ENCODE results near the gene MGLL. TPM values are rescaled to one million over a fixed set of nuclear protein-coding genes. Genes with fewer than 3 reads are reported as not detected.

The MGLL gene
- total RNA-seq, 1 experiment from 2014 or later, result 0.94 TPM

DNA sequence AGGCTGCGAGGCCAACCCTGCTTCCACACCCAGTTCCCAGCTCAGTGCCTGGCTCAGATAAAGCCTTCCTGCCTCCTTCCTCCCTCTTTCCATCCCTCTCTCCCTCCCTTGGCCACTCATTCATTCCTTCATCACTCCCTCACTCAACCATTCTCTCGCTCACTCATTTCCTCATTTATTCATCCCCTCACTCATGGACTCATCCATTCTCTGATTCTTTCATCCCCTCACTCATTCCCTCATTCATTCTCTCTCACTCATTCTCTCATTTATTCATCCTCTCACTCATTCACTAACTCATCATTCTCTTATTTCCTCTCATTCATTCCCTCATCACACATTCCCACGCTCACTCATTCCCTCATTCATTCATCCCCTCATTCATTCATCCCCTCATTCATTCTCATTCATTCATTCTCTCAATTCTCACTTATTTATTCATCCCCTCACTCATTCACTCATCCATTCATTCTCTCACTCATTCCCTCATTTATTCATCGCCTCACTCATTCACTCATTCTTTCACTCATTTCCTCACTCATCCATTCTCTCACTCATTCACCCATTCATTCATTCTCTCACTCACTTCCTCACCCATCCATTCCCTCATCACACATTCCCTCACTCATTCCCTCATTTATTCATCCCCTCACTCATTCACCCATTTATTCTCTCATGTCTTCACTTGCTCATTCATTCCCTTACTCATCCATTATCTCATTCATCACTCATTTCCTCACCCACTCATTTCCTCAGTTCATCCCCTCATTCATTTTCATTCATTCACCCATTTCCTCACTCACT lies 136.4 kb downstream of the MGLL start:
- Mint-ChIP-seq H3K27me3 (ENCODE audit: low read depth) (no peaks in the 10 kb centered on the region), H3K4me1 (peaks cover 28% of the 10 kb centered on the region), H3K27ac (no peak overlapping the region), H3K9me3 (no peaks in the 10 kb centered on the region), H3K36me3 (no peaks in the 10 kb centered on the region), H3K4me3 (no peak overlapping the region)
- POLR2A ChIA-PET, result no interaction called here
- DNase-seq (ENCODE audit: low spot score) (no peak), ATAC-seq (no peak)
- CTCF ChIA-PET, result interaction anchor here (0.8 to 8.5 kb wide), 2 partner anchors 10 to 111 kb away, joined by 3 to 127 read pairs; no protein-coding TSS in a partner anchor
- TF ChIP-seq, protein P1, sequence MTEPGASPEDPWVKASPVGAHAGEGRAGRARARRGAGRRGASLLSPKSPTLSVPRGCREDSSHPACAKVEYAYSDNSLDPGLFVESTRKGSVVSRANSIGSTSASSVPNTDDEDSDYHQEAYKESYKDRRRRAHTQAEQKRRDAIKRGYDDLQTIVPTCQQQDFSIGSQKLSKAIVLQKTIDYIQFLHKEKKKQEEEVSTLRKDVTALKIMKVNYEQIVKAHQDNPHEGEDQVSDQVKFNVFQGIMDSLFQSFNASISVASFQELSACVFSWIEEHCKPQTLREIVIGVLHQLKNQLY (CRISPR knock-in tag; IDR thresholded peaks at IDR 0.05), result no peak
- TF ChIP-seq OVOL2 (CRISPR knock-in tag; IDR thresholded peaks at IDR 0.05; ENCODE audit: borderline replicate concordance), result no peak
- no peak for TF ChIP-seq ZBTB21 (CRISPR knock-in tag; IDR thresholded peaks at IDR 0.05; ENCODE audit: borderline replicate concordance)

DNA sequence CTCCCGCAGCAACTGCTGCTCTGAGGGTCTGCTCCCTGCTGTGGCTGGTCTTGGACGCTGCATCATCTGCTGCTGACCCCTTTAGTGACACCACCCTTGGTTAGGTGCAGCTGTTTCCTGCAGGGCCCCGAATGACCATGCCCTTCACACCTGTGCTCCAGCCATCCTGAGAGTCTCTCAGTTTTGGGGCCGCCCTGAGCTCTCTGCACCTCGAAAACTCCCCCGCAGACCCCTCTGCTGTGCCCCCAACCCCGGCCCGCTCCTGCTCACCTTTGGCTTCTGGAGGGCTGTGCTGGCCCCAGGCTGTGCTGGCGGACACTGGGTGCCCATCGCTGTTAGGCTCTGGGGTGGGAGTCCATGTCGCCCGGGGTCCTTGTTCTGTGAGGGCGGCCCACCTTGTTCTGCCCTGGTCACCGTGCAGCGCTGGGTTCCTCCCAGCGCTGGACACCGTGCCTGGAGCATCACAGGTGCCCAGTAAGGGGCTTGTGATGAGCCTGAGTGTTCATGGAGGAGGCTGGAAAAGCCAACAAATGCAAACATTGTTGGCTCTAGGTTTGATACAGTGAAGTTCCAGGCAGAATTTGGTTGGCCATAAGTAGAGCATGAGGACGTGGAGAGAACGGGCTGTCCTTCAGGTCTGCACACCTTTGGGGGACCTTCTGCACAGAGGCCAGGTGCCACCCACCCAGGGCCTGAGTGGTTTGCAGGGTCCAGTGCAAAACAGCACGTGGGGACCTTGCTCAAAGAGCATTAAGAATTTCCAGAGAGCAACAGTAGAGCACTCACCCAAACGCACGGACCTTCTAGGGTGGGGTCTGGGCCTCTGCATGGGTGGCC lies 137.2 kb downstream of the MGLL start:
- H3K4me1 Mint-ChIP-seq, result peaks cover 26% of the 10 kb centered on the region
- ATAC-seq (no peak), DNase-seq (ENCODE audit: low spot score) (peak; percentile 7)
- TF ChIP-seq PRRX2 (CRISPR knock-in tag; IDR thresholded peaks at IDR 0.05) (no peak), JAZF1 (CRISPR knock-in tag; IDR thresholded peaks at IDR 0.05) (no peak), SOX15 (CRISPR knock-in tag; IDR thresholded peaks at IDR 0.05) (no peak), RORB (CRISPR knock-in tag; IDR thresholded peaks at IDR 0.05) (no peak), TEAD4 (CRISPR knock-in tag; IDR thresholded peaks at IDR 0.05) (no peak), NFATC4 (CRISPR knock-in tag; IDR thresholded peaks at IDR 0.05) (no peak), GTF2I (CRISPR knock-in tag; conservative IDR thresholded peaks at IDR 0.05) (no peak), CREM (CRISPR knock-in tag; IDR thresholded peaks at IDR 0.05) (no peak)
- TF ChIP-seq, protein P1 (CRISPR knock-in tag; IDR thresholded peaks at IDR 0.05), result no peak
- TF ChIP-seq, protein P2, sequence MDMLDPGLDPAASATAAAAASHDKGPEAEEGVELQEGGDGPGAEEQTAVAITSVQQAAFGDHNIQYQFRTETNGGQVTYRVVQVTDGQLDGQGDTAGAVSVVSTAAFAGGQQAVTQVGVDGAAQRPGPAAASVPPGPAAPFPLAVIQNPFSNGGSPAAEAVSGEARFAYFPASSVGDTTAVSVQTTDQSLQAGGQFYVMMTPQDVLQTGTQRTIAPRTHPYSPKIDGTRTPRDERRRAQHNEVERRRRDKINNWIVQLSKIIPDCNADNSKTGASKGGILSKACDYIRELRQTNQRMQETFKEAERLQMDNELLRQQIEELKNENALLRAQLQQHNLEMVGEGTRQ (CRISPR knock-in tag; IDR thresholded peaks at IDR 0.05), result no peak
- TF ChIP-seq, protein P3, sequence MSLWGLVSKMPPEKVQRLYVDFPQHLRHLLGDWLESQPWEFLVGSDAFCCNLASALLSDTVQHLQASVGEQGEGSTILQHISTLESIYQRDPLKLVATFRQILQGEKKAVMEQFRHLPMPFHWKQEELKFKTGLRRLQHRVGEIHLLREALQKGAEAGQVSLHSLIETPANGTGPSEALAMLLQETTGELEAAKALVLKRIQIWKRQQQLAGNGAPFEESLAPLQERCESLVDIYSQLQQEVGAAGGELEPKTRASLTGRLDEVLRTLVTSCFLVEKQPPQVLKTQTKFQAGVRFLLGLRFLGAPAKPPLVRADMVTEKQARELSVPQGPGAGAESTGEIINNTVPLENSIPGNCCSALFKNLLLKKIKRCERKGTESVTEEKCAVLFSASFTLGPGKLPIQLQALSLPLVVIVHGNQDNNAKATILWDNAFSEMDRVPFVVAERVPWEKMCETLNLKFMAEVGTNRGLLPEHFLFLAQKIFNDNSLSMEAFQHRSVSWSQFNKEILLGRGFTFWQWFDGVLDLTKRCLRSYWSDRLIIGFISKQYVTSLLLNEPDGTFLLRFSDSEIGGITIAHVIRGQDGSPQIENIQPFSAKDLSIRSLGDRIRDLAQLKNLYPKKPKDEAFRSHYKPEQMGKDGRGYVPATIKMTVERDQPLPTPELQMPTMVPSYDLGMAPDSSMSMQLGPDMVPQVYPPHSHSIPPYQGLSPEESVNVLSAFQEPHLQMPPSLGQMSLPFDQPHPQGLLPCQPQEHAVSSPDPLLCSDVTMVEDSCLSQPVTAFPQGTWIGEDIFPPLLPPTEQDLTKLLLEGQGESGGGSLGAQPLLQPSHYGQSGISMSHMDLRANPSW (CRISPR knock-in tag; conservative IDR thresholded peaks at IDR 0.05; ENCODE audit: low read depth), result no peak
- TF ChIP-seq, protein P4, sequence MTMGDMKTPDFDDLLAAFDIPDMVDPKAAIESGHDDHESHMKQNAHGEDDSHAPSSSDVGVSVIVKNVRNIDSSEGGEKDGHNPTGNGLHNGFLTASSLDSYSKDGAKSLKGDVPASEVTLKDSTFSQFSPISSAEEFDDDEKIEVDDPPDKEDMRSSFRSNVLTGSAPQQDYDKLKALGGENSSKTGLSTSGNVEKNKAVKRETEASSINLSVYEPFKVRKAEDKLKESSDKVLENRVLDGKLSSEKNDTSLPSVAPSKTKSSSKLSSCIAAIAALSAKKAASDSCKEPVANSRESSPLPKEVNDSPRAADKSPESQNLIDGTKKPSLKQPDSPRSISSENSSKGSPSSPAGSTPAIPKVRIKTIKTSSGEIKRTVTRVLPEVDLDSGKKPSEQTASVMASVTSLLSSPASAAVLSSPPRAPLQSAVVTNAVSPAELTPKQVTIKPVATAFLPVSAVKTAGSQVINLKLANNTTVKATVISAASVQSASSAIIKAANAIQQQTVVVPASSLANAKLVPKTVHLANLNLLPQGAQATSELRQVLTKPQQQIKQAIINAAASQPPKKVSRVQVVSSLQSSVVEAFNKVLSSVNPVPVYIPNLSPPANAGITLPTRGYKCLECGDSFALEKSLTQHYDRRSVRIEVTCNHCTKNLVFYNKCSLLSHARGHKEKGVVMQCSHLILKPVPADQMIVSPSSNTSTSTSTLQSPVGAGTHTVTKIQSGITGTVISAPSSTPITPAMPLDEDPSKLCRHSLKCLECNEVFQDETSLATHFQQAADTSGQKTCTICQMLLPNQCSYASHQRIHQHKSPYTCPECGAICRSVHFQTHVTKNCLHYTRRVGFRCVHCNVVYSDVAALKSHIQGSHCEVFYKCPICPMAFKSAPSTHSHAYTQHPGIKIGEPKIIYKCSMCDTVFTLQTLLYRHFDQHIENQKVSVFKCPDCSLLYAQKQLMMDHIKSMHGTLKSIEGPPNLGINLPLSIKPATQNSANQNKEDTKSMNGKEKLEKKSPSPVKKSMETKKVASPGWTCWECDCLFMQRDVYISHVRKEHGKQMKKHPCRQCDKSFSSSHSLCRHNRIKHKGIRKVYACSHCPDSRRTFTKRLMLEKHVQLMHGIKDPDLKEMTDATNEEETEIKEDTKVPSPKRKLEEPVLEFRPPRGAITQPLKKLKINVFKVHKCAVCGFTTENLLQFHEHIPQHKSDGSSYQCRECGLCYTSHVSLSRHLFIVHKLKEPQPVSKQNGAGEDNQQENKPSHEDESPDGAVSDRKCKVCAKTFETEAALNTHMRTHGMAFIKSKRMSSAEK (CRISPR knock-in tag; IDR thresholded peaks at IDR 0.05; ENCODE audit: borderline replicate concordance), result no peak
- TF ChIP-seq, protein P5, sequence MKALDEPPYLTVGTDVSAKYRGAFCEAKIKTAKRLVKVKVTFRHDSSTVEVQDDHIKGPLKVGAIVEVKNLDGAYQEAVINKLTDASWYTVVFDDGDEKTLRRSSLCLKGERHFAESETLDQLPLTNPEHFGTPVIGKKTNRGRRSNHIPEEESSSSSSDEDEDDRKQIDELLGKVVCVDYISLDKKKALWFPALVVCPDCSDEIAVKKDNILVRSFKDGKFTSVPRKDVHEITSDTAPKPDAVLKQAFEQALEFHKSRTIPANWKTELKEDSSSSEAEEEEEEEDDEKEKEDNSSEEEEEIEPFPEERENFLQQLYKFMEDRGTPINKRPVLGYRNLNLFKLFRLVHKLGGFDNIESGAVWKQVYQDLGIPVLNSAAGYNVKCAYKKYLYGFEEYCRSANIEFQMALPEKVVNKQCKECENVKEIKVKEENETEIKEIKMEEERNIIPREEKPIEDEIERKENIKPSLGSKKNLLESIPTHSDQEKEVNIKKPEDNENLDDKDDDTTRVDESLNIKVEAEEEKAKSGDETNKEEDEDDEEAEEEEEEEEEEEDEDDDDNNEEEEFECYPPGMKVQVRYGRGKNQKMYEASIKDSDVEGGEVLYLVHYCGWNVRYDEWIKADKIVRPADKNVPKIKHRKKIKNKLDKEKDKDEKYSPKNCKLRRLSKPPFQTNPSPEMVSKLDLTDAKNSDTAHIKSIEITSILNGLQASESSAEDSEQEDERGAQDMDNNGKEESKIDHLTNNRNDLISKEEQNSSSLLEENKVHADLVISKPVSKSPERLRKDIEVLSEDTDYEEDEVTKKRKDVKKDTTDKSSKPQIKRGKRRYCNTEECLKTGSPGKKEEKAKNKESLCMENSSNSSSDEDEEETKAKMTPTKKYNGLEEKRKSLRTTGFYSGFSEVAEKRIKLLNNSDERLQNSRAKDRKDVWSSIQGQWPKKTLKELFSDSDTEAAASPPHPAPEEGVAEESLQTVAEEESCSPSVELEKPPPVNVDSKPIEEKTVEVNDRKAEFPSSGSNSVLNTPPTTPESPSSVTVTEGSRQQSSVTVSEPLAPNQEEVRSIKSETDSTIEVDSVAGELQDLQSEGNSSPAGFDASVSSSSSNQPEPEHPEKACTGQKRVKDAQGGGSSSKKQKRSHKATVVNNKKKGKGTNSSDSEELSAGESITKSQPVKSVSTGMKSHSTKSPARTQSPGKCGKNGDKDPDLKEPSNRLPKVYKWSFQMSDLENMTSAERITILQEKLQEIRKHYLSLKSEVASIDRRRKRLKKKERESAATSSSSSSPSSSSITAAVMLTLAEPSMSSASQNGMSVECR (CRISPR knock-in tag; IDR thresholded peaks at IDR 0.05; ENCODE audit: borderline replicate concordance), result no peak
- TF ChIP-seq, protein P6, sequence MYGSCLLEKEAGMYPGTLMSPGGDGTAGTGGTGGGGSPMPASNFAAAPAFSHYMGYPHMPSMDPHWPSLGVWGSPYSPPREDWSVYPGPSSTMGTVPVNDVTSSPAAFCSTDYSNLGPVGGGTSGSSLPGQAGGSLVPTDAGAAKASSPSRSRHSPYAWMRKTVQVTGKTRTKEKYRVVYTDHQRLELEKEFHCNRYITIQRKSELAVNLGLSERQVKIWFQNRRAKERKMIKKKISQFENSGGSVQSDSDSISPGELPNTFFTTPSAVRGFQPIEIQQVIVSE (CRISPR knock-in tag; IDR thresholded peaks at IDR 0.05; ENCODE audit: borderline replicate concordance), result no peak
- H3K36me3 Mint-ChIP-seq, result no peaks in the 10 kb centered on the region
- no peak overlapping the region for H3K4me3 Mint-ChIP-seq
- ChIA-PET POLR2A (no interaction called here), CTCF (interaction anchor here (0.8 to 8.5 kb wide), 6 partner anchors 11 to 275 kb away, joined by 3 to 127 read pairs (median 6); no protein-coding TSS in a partner anchor)
- no peaks in the 10 kb centered on the region for H3K9me3 Mint-ChIP-seq
- H3K27ac Mint-ChIP-seq, result no peak overlapping the region
- no peaks in the 10 kb centered on the region for H3K27me3 Mint-ChIP-seq (ENCODE audit: low read depth)
